ENCODE measurements around the gene ZNF282.

The ZNF282 gene

DNA sequence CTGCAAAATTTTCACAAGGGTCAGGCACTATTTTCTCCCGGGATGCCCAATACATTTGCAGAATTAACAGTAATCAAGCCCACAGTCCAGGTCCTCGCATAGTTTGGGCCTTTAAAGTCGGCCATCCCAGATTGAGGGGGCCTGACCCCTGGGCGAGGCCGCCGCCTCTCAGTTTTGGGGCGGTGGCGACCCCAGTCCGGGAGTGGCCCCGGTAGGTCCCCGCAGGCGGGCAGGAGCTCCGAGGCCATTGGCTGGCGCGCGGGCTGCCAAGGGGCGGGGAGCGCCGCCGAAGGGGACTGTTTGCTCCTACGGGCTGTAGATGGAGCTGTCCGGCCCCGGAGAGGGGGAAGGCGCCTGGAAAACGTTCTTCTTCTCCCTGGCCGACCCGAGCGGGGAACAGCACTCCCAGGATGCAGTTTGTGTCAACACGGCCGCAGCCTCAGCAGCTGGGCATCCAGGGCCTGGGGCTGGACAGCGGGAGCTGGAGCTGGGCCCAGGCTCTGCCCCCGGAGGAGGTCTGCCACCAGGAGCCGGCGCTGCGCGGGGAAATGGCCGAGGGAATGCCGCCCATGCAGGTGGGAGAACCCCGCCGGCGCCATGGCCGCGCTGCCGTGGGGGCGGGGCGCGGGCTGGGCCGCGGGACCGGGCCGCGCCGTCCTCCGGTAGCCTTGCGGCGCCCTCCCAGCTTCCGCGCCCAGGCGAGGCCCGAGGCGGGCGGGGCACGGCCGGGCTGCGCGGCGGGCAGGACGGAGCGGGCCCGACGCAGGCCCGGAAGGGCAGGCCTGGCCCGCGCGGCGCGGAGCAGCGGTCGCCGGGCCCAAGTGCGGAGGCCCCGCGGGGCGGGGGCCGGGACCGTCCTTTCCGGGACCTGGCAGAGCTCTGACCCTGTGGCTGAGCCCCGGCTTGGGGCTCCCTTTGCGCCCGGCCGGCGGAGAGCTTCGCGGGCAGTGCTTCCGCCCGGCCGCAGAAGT, at the start of gene ZNF282:
ZNF282 (plus strand) TSS at position 367 of the 971 bp plus-strand sequence; CDS start at position 411, 44 bp downstream.
- peak within 1 kb of the TSS; percentile 90 to 93 (median 92) for H3K4me3 Mint-ChIP-seq
- H3K27me3 Mint-ChIP-seq (ENCODE audit: low read depth): peaks cover under 1% of the 10 kb centered on the region
- H3K9me3 Mint-ChIP-seq: peaks cover 3% of the 10 kb centered on the region
- TF ChIP-seq, protein P1, sequence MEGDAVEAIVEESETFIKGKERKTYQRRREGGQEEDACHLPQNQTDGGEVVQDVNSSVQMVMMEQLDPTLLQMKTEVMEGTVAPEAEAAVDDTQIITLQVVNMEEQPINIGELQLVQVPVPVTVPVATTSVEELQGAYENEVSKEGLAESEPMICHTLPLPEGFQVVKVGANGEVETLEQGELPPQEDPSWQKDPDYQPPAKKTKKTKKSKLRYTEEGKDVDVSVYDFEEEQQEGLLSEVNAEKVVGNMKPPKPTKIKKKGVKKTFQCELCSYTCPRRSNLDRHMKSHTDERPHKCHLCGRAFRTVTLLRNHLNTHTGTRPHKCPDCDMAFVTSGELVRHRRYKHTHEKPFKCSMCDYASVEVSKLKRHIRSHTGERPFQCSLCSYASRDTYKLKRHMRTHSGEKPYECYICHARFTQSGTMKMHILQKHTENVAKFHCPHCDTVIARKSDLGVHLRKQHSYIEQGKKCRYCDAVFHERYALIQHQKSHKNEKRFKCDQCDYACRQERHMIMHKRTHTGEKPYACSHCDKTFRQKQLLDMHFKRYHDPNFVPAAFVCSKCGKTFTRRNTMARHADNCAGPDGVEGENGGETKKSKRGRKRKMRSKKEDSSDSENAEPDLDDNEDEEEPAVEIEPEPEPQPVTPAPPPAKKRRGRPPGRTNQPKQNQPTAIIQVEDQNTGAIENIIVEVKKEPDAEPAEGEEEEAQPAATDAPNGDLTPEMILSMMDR (IDR thresholded peaks at IDR 0.05; ENCODE audit: unreplicated experiment in 3 of 3): peak; percentile 60 to 75 (median 74)
- peaks cover 28% of the 10 kb centered on the region for H3K36me3 Mint-ChIP-seq (ENCODE audit: low read depth)
- H3K27ac Mint-ChIP-seq: peak within 1 kb of the TSS; percentile 73 to 92 (median 91)
- peaks cover 13% of the 10 kb centered on the region for H3K4me1 Mint-ChIP-seq

DNA sequence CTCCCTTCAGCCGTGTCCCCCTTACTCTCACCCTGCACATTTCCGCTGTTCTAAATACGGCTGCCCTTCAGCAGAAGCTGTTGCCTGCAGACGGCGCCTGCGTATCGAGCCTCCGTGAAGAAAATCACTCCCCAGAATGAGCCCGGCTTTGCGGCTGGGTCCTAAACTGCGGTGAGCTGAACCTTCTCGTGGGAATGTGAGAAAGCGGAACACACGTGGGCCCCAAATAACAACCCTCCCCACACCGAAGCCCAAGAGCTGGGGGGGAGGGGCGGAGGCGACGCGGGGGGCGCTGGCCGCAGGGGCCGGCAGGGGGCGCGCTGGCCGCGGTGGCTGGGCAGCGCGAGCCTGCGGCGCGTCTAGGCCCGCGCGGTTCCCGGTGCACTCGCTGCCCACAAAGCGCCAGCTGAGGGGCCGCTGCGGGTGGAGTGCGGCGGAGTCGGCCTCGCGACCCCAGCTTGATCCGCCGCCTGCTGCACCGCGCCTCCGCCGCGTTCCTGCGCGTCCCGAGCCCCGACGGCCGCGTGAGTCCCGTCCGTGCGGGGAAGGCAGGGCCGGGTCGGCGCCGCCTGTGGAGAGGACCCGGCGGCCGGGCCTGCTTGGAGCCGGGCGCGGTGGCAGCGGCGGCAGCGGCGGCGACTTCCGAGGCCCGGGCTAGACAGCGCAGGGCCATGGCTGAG, 48.1 kb upstream of the ZNF282 start, which contains the start of gene ZNF398:
ZNF398 (plus strand) TSS at position 382 of the 680 bp plus-strand sequence; CDS start at position 672, 290 bp downstream.
- H3K9me3 Mint-ChIP-seq: no peaks in the 10 kb centered on the region

DNA sequence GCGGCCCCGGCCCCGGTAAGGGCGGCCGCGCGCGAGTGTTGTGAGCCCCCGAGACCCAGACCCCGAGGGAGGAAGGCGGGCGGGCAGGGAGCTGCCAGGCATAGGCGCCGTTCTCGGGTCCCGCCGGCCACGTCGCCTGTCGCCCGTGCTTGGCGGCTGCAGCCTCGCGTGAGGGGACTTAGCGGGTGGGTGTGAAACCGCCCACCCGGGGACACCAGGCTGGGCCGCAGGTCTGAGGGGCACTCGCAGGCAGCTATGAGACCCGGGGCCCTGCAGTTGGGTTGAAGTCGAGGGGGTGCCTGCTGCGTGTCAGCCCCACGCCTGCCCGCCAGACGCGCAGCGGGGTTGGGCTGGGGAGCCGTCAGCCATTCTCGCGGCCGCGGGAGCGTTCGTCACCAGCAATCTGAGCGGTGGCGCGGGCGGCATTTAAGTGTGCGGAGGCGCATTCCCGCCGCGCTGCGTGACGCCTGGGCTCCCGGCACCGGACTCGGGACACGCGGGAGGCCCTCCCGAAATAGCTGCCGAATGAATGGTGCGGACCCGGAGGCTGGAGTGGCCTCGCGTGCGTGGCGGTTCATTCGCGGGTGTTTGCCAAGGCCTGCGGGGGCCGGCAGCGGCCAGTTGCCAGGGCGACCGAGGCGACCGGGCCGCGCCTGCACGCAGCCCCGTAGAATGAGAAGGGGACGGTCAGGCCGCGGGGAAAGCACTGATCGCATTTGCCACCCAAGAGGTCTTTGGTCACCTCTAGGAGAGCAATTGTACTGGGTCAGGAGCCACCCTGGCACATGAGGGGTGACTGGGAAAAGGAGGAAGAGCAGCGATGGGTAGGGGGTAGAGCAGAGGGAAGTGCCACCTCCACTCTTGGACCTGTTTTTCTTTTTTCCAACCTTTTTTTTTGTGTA, 47.3 kb upstream of the ZNF282 start:
- no peaks in the 10 kb centered on the region for H3K9me3 Mint-ChIP-seq
- peak overlapping the region; percentile 58 to 92 (median 82) for H3K27ac Mint-ChIP-seq
- peaks cover 9% of the 10 kb centered on the region for H3K36me3 Mint-ChIP-seq (ENCODE audit: low read depth)
- H3K4me1 Mint-ChIP-seq: peaks cover 5% of the 10 kb centered on the region
- TF ChIP-seq, protein P1 (IDR thresholded peaks at IDR 0.05; ENCODE audit: unreplicated experiment in 3 of 3): no peak
- peak overlapping the region; percentile 87 to 89 (median 88) for H3K4me3 Mint-ChIP-seq
- H3K27me3 Mint-ChIP-seq (ENCODE audit: low read depth): no peaks in the 10 kb centered on the region

More for the DNA sequence above, 48.1 kb upstream of the ZNF282 start, which contains the start of gene ZNF398:
- Mint-ChIP-seq H3K27ac (peak within 1 kb of the TSS; percentile 71 to 93 (median 92)), H3K36me3 (ENCODE audit: low read depth) (peaks cover 9% of the 10 kb centered on the region), H3K27me3 (ENCODE audit: low read depth) (no peaks in the 10 kb centered on the region), H3K4me3 (peak within 1 kb of the TSS; percentile 89 to 97 (median 93)), H3K4me1 (peaks cover 5% of the 10 kb centered on the region)
- TF ChIP-seq, protein P1 (IDR thresholded peaks at IDR 0.05; ENCODE audit: unreplicated experiment in 3 of 3): peak; percentile 74 to 91 (median 87)

DNA sequence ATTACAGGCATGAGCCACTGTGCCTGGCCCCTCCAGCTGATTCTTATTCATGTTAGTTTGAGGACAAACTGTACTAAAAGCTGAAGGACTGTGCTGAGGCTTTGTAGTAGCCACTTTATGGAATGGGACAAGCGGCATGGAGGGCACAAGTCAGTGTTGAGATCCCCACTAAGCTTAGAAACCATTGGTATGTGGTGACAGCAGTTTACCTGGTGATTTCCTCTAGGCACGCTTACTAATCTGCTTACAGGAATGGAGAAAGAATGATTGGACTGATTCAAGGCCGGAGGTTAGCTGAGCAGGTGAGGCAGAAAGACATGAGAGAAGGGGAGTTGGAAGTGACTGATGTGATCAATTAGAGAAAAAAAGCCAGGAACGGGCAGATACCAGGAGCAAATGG, 44.4 kb upstream of the ZNF282 start:
- Mint-ChIP-seq H3K4me3 (peak overlapping the region in 2 of 3 experiments; percentile 3 to 24), H3K27ac (no peak overlapping the region), H3K4me1 (peaks cover 5% of the 10 kb centered on the region), H3K27me3 (ENCODE audit: low read depth) (no peaks in the 10 kb centered on the region), H3K36me3 (ENCODE audit: low read depth) (peaks cover 33% of the 10 kb centered on the region), H3K9me3 (no peaks in the 10 kb centered on the region)
- TF ChIP-seq, protein P1 (IDR thresholded peaks at IDR 0.05; ENCODE audit: unreplicated experiment in 3 of 3): no peak

DNA sequence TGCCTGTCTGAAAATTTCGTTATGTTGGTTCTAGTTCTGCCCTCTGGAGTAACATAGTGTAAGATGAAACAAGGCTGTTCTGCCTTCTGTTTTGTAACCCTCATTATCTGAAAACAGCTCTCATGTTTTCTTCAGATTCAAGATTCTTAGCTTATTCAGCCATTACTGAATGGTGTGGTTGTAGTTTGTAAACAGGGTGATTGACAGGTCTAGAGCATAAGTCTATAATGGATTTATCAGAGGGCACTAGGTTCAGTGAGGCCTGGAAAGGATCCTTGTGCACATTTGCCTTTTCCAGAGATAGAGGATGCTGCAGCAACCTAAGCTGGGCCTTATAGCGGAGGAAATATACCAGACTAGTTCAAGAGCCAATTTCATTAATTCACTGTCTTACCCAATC, 42.0 kb upstream of the ZNF282 start:
- H3K9me3 Mint-ChIP-seq: no peaks in the 10 kb centered on the region

More for the DNA sequence above, 42.0 kb upstream of the ZNF282 start:
- TF ChIP-seq, protein P1 (IDR thresholded peaks at IDR 0.05; ENCODE audit: unreplicated experiment in 3 of 3): no peak
- Mint-ChIP-seq H3K4me1 (no peaks in the 10 kb centered on the region), H3K36me3 (ENCODE audit: low read depth) (peaks cover 53% of the 10 kb centered on the region), H3K27ac (no peak overlapping the region), H3K4me3 (no peak overlapping the region), H3K27me3 (ENCODE audit: low read depth) (no peaks in the 10 kb centered on the region)
